HTR-8/SVneo (cell line): ENCODE measurements around the gene GIT2.

Experiments
- DNase-seq: peaks from one replicate; pipeline ENCODE4 v3.0.0; 2011; ENCODE audit warnings: low spot score, mixed read lengths; ENCODE audit not compliant: insufficient read length
- FAIRE-seq: peaks from 2 replicates; lab custom pipeline; 2011; peaks lifted over from hg19 to GRCh38; lab: Jason Lieb, UNC

Gene GIT2

DNA sequence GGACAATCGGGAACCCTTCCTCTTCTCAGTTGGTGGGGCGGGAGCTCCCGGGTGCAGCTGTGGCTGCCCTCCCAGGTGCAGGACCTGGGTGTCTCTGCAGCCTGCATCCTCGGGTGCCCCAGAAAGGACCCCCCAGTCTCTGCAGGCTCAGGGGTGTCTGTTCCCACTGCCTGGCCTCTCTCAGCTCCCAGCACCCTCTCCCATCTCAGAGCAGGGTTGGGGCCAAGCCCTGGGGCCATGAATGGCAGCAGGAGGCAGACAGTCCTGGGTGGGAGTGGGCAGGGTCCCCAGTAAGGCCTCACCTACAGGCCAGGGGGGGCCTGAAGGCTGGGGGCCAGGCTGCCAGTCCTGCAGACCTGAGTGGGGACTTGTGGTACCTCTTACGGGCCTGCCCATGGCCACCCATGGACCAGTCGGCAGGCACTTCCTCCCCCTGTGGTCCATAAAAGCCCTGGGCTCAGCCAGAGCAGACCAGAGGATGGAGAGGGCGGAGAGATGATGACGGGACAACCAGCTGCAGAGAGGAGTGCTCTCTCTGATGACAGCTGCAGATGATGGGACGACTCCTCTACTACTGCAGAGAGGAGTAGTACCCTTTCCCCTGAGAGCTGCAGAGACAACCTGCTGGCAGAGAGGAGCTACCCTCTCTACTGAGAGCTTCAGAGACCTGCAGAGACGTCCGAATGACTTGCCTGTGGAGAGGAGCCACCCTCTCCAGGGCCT lies 69.5 kb downstream of the GIT2 start:
- FAIRE-seq (peak; percentile 42), DNase-seq (no peak)

DNA sequence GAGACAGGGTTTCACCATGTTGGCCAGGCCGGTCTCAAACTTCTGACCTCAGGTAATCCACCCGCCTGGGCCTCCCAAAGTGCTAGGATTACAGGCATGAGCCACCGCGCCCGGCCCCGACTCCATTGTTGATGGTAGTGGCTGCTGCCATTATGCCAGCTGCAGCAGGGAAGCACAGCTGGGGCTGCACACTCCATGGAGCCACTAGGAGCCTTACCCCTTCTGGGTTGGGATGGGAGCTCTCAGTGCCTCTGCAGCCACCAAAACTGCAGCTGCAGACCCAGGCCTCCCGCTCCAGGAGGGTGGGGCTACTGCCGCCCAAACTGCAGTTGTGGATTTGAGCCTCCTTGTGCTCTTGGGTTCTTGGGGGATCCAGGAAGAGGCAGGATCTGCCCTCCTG lies 70.2 kb downstream of the GIT2 start:
- no peak for FAIRE-seq
- DNase-seq = no peak

DNA sequence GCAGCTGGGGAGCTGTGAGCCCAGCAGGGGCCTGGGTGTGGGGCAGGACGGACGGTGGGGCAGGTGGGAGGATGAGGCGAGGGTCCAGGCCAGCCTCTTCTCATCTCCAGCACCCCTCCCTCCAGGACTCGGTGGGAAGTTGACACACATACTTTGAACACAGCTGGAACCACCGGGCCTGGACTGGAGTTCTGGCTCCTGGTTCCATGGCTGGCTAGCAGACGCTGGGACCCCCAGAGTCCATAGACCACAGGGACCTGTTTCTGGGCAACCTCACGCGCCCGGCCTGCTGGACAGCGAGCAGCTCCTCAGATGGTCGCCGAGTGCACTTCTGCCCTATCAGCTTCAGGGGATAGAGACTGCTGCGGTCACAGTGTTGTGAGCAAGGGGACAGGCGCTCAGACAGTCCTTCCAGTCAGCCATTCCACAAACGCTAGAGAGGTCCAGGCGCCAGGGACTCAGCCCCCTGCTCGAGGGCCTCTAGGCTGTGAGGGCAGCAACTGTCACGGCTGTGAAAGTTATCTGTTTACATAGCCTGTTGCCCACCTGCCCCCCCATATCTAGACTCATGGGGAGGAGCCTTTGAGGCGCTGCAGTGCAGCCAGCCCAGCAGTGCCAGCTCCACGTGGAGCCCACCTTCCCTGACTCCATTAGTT lies 70.9 kb downstream of the GIT2 start:
- FAIRE-seq = no peak
- DNase-seq = no peak

DNA sequence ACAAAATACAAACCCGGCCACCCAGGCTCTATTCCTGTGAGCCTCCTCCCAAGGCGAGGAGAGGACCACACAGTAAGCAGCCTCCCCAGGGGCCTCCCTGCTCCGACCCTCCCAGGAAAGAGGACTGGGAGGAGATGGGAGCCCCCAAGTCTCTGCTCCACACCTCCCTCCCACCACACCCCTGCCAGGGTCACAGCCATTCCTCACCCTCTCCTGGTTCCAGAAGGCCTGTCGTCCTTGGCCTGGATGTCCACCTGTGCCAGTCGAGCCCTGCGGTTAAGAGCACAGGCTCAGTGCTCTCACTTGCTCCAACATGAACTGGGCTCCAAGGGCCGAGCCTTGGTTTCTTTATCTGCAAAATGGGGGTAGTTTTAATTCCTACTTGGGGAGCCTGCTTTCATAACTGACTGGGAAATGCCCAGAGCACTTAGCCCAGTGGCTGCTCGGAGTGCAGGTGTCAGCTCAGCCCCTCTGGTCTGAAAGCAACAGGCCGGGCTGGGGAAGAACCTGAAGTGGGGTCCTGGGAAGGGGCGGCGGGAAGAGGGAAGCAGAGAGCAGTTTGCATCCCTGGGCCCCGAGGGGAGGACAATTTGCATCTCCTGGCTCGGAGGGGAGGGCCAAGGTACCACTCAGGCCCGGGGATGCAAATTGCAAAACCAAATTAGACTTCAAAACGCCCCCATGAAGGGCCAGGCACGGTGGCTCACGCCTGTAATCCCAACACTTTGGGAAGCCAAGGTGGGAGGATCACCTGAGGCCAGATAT lies 72.5 kb downstream of the GIT2 start:
- FAIRE-seq = no peak

DNA sequence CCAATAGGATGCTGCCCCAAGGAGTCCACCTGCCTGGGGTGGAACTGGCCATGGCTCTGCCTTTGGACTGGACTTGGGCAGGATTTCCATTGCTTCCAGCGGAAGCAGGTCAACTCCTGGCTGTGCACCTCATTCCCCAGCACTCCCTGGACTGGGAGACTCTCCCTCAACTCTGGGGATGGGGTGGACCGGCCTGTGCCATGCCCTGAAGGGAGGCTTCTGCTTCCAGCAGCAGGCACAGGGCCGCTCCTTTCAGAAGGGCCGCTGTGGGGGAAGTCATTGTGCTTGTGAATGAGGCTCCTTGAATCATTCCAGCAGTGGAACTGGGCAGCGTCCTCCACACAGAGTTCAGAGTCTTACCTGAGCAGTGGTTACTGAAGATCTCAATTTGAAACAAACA lies 73.1 kb downstream of the GIT2 start:
- DNase-seq = no peak
- FAIRE-seq = no peak

More for the DNA sequence above, 72.5 kb downstream of the GIT2 start:
- DNase-seq = no peak

DNA sequence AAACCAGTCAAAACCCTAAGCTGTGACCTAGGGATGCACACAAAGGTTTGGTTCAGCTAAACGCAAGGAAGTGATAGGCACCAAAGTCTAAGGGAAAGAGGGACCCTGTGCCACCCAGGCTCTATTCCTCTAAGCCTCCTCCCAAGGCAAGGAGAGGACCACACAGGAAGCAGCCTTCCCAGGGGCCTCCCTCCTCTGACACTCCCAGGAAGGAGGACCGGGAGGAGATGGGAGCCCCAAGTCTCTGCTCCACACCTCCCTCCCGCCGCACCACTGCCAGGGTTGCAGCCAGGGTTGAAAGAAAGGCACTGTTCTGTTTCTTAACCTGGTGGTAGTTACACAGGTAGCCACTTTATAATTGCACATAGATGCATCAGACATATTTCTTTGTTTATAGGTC lies 74.2 kb downstream of the GIT2 start:
- DNase-seq = no peak
- no peak for FAIRE-seq

DNA sequence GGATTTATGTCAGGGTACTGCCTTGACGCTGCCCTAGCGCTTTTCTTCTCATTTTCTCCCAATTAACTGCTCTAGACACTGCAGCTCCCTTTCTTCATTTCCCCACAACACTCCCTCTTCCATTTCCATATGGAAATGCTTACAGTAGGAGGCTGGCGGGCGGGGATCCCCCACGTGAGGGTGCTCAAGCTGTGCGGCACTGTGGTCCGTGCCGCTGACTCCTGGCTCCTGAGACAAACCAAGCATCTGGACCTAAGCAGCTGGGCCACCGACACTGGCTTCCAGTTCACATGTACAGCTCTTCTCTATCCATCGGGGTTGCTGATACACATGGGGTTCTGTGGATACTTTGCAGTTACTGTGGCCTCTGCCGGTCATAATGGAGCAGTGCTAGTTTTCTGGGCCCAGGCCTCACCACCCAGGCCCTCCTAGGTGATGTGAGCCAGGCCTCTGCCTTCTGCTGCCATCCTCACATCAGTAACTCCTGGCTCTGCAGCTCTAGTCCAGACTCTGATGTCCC lies 75.8 kb downstream of the GIT2 start:
- no peak for FAIRE-seq

DNA sequence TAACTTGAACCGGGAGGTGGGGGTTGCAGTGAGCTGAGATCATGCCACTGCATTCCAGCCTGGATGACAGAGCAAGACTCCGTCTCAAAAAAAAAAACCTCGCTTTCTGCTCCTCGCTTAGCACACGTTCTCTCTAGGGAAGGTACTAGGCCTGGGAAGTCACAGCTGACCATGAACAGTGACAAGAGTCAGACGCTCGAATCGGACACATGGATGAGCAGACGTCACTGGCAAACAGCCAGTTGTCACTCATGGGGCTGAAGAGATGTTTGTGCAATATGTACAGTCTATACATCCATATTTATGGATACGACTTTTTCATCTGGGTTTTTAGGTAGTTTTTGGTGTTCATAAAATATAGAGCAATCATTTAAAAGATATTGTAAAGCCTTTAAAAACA lies 76.7 kb downstream of the GIT2 start:
- FAIRE-seq = no peak

More for the DNA sequence above, 75.8 kb downstream of the GIT2 start:
- DNase-seq = no peak

DNA sequence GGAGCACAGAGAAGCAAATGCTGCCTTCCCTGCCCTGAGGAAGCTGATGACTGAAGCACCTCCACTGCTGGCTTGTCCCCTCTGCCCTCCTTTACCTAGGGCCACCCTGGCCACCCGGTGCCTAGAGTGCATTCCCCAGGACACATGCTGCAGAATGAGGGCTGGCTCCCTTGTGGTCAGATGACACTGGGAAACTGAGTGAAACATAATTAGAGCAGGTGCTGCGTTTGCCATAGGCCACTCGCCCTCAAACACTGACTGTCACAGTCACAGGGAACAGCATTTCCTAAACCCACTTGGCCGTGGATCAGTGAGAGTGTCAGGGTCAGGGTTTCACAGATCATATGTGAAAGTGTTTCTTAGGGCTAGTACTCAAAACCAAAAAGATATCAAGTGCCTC lies 80.1 kb downstream of the GIT2 start:
- FAIRE-seq = no peak

More for the DNA sequence above, 76.7 kb downstream of the GIT2 start:
- DNase-seq = no peak

DNA sequence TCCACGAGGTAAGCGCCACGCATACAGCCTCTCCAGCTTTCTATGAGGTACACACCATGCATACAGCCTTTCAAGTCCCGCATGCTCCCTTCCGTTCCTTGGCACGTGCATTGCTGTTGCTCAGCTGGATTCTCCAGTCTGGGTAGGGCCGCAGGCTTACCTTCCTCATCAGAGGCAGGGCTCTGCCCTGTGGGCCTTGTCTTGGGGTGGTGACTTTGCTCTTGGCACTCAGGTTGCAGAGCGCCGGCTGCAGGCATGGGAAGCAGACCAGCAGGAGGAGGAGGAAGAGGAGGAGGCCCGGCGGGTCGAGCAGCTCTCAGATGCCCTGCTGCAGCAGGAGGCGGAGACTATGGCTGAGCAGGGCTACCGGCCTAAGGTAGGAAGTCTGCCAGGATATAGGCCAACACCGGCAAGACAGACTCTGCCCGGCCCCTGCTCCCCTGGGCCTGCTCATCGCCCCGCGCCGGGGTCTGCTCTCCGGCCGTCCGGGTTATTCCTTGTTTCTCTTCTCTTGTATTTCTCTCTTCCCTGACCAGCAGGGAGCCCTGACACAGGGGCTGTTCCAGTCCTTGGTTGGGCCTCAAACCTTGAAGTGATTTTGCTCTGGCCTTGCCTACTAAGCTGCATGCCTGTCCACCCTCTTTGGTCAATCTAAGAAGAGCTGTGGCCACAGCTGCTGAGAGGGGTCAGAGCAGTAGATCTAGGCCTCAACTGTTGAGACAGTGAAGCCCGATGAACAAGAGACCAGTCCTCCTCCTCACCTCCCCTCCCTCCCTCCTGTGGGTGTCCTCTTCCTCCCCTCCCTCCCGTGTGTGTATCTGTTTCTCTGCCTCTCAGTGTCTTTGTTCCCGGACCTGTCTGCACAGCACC lies 80.8 kb downstream of the GIT2 start:
- FAIRE-seq (no peak), DNase-seq (no peak)

More for the DNA sequence above, 80.1 kb downstream of the GIT2 start:
- DNase-seq = no peak

DNA sequence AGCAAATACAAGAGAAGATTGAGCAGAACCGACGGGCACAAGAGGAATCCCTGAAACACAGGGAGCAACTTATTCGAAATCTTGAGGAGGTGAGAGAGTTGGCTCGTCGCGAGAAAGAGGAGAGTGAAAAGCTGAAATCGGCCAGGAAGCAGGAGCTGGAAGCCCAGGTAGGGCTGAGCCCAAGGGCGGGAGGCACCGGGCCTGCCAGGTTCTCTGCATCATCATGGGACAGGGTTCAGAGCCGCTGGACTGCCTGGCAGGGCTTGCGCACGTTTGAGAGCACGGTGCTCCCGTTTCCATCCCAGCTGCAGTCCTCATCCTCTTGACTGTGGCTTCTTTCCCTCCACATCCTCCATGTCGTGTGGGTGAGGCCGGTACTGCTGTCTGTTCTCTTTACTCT lies 81.7 kb downstream of the GIT2 start:
- DNase-seq = no peak
- FAIRE-seq = no peak

DNA sequence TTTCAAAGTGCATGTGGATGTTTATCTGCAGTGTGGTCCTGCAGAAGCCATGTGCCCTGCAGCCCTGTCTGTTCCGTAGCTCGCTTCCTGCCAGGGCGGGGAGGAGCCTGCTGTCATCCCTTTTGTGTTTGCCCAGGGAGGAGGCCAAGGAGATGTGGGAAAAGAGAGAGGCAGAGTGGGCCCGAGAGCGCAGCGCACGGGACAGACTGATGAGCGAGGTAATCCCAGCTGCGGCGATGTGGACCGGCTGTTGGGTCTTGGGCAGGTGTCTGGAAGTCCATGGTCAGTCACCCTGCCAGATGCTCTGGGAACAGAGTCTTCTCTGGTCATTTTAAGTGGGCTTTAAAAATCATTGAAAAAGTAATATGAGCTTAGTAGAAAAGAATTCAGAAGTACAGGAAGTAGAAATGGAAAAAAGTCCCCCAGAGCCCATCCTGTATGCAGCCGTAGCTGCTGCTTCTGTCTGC lies 83.3 kb downstream of the GIT2 start:
- FAIRE-seq = no peak
- no peak for DNase-seq

DNA sequence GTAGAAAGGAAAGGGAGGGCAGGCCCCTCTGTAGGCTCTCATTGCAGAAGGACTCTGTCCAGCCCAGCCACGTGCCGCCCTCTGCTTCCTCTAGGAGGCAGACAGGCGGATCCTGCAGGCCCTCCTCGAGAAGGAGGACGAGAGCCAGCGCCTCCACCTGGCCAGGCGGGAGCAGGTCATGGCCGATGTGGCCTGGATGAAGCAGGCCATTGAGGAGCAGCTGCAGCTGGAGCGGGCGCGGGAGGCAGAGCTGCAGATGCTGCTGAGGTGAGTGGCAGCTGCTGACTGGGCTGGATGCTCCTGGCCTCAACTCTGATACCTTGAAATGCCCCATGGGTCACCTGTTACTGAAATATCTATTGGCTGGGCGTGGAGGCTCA lies 85.2 kb downstream of the GIT2 start:
- DNase-seq (peak; percentile 23), FAIRE-seq (no peak)

DNA sequence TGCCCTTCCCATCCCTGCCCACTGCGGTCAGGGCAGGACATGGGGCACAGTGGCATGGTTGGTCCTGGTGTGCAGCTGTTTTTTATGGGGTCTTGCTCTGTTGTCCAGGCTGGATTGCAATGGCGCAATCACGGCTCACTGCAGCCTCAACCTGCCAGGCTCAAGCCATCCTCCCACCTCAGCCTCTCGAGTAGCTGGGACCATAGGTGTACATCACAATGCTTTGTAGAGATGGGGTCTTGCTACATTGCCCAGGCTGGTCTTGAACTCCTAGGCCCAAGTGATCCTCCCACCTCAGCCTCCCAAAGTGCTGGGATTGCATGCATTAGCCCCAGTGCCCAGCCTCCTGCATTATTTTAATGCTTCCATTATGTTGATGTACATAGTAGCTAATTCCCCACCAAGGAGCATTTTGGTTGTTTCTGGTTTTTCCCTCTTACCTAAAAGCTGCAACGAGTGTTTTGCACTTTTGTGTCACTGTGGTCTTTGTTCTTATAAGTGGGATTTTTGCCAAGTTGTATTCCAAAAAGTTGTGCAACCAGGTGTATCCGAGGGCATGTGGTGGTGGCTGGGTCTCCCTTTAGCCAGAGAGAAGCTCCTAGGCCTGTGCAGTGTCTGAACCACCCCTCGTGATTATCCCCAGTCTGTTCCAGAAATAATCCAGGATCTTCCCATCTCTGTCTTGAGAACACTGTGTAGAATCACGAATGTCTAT lies 85.8 kb downstream of the GIT2 start:
- DNase-seq (no peak), FAIRE-seq (no peak)

DNA sequence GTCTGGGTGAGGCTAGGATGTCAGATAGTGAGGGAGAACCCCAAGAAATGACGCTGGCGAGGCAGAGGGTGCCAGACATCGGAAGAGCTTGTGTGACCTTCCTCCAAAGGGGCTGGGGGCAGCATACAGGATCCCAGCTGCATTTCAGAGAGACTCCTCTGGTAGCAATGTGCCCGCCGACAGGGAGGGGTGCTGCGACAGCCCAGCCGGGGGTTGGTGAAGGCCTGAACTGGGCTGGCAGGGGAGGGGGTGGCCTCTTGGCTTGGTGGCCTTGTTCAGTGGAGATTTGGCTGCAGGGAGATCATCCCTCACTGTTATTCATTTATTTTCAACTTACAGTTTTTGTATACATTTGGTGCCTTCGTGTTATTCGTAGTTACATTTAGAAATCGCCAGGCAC lies 90.9 kb downstream of the GIT2 start:
- no peak for DNase-seq
- FAIRE-seq = no peak

DNA sequence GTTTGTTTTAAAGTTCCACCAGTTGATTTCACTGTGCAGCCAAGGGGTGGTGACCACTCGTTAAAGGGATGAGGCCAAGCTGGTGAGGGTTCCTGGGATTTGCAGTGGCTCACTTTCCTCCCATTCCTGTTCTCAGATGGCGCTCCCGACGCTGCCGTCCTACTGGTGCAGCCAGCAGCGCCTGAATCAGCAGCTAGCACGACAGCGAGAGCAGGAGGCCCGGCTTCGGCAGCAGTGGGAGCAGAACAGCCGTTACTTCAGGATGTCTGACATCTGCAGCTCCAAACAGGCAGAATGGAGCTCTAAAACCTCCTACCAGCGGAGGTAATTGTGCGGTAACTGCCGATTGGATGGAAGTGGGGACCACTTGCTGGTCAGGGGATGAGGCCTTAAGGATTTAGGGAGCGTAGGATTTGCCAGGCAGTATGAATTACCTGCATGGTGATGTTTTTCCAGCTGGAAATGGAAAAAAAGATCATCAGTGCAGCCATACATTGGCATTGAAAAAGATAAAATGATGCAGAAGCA lies 93.2 kb downstream of the GIT2 start:
- DNase-seq (no peak), FAIRE-seq (no peak)

DNA sequence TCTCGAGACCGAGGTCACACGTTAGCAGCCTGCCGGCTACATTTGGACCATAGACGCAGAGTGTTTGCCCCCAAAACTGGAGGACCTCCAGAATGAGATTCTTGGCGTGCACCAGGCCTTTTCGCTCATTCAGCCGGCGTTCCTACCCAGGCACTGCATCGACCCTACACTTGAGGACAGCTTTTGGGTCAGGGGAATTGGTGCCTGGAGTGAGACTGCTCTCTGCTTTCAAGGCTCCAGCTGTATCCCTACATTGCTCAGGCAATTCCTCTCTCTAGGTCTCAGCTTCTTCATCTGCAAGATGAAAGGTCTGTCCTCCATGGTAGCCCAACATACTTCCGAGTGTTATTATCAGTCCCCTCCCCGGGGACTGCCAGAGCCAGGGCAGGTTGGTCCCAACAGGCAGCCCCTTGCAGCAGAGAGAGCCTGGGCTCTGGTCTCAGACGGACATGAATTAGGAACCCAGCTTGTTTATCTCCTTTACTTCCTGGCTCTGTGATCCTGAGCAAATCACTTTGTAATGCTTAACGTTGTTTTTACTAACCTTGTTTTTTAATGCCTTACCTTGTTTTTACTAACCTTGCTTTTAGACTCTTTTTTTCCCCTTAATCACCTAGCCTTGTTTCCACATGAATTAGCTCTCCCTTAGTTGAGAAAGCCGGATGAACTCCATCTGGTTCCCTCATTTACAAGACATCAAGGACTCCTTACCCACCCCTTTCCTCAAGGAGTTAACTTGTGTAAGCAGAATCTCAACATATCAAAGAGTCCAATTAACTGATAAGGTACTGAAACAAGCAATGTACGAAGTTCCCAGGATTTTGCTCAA lies 95.2 kb downstream of the GIT2 start:
- FAIRE-seq (no peak), DNase-seq (peak; percentile 29)
